ENCODE results near the gene PLIN3. TPM values are rescaled to one million over a fixed set of nuclear protein-coding genes. Genes with fewer than 3 reads are reported as not detected.

The PLIN3 gene
- total and polyA plus RNA-seq, 2 donors (not counting 3 experiments of a cell fraction or from before 2014, with no cell fraction given) = 76.8 to 88.9 TPM

- BruUV-seq (replicated peaks) = no TSS peak
- TF ChIP-seq POLR2AphosphoS5 (IDR thresholded peaks at IDR 0.05; ENCODE audit: insufficient read depth, low read depth, low read length) (peak; percentile 14), CTCF (IDR thresholded peaks at IDR 0.05; ENCODE audit: extremely low read depth in 1 of 2, insufficient read depth in 1 of 2, low read depth in 1 of 2, low read length in 2 of 2) (peak; percentile 78 to 90), EZH2 (IDR thresholded peaks at IDR 0.05; ENCODE audit: borderline replicate concordance, low read depth, low read length, severe bottlenecking) (no peak)
- ChIA-PET POLR2A (interaction anchor here (0.5 kb wide), 1 partner anchor 39 kb away, joined by 3 read pairs; no protein-coding TSS in a partner anchor), CTCF (interaction anchor here (0.6 to 8.7 kb wide), 35 partner anchors 8 to 184 kb away, joined by 3 to 514 read pairs (median 6); partner anchors contain the start of genes FEM1A, KDM4B, PLIN3 and TICAM1)
- H3K9ac ChIP-seq (replicated peaks; ENCODE audit: extremely low read depth, insufficient read depth, low read length) = no peak overlapping the region
- H3K27me3 ChIP-seq (ENCODE audit: control insufficient read depth in 2 of 2, insufficient read depth in 2 of 2, low read length in 2 of 2) = no peaks in the 10 kb centered on the region
- H3K4me2 ChIP-seq (ENCODE audit: insufficient read depth, low read length) = no peak overlapping the region
- no peaks in the 10 kb centered on the region for H3K4me1 ChIP-seq (ENCODE audit: control insufficient read depth, extremely low read depth, insufficient read depth, low read length)
- H3K4me3 ChIP-seq (replicated peaks in 1 of 3; ENCODE audit: insufficient read depth in 1 of 3, low read depth in 1 of 3, low read length in 3 of 3) = no peak overlapping the region
- H2AFZ ChIP-seq (ENCODE audit: low read depth, low read length) = no peak overlapping the region
- H3K9me3 ChIP-seq (replicated peaks; ENCODE audit: control insufficient read depth, insufficient read depth, low read length) = no peaks in the 10 kb centered on the region
- intact Hi-C loops (cut with micrococcal nuclease) (loop anchor here (1.0 kb wide), 1 partner anchor 42 kb away; no protein-coding TSS in a partner anchor), dilution Hi-C loops (cut with MboI; ENCODE audit: extremely low pct_ligation_motif_present, low sequenced_read_pairs) (no loop called here)
- H3K9me1 ChIP-seq (replicated peaks; ENCODE audit: control insufficient read depth, extremely low read depth, insufficient read depth, low read length) = no peaks in the 10 kb centered on the region
- DNase-seq (ENCODE audit: low read depth, low spot score) (peak; percentile 53), FAIRE-seq (peak; percentile 79)
- H3K27ac ChIP-seq (ENCODE audit: insufficient read depth, low read depth, low read length) = no peak overlapping the region
- no peaks in the 10 kb centered on the region for H3K79me2 ChIP-seq (ENCODE audit: control insufficient read depth, insufficient read depth, low read length)
- H4K20me1 ChIP-seq (replicated peaks; ENCODE audit: control insufficient read depth, extremely low read depth, insufficient read depth, low read length) = no peaks in the 10 kb centered on the region
- H3K36me3 ChIP-seq (ENCODE audit: control insufficient read depth in 2 of 2, extremely low read depth in 1 of 2, insufficient read depth in 2 of 2, low read length in 2 of 2) = peaks cover 5 to 26% of the 10 kb centered on the region in 2 experiments
Measured at GRCh38 chr19:4851551-4852290, 15.7 kb downstream of the PLIN3 start.
